Neural crest cell (in vitro differentiated cells): Measurements from ENCODE around the gene MKLN1. TPM values are rescaled to one million over a fixed set of nuclear protein-coding genes. Genes with fewer than 3 reads are reported as not detected.

Source experiments
- DNase-seq: peaks from one replicate; pipeline ENCODE4 v3.0.0; 2021; ENCODE audit warnings: low read depth, mixed read lengths, low spot score
- H3K27ac Mint-ChIP-seq: one replicate; pipeline ENCODE4 v1.8.0; 2021; ENCODE audit warnings: mild to moderate bottlenecking, mixed read lengths; ENCODE audit not compliant: unreplicated experiment
- H3K27me3 Mint-ChIP-seq: 2 replicates; pipeline ENCODE4 v1.8.0; 2021; ENCODE audit warnings: low read depth, mild to moderate bottlenecking, mixed read lengths
- H3K36me3 Mint-ChIP-seq: 2 replicates; pipeline ENCODE4 v1.8.0; 2021; ENCODE audit warnings: low read depth, mild to moderate bottlenecking, mixed read lengths
- H3K4me1 Mint-ChIP-seq: 2 replicates; pipeline ENCODE4 v1.8.0; 2021; ENCODE audit warnings: mixed read lengths
- H3K4me3 Mint-ChIP-seq: one replicate; pipeline ENCODE4 v1.8.0; 2021; ENCODE audit warnings: mild to moderate bottlenecking, mixed read lengths
- H3K9me3 Mint-ChIP-seq: 2 replicates; pipeline ENCODE4 v1.8.0; 2021; ENCODE audit warnings: mixed read lengths
- total RNA-seq: library from RNA; stranded (reverse); gene quantifications from 2 replicates; pipeline ENCODE4 v1.2.1, GENCODE V29; 2021
- TF ChIP-seq, protein P1 (sequence below): fragments of 200-600 bp; sonication (generic); conservative IDR thresholded peaks from 2 replicates; pipeline ENCODE4 v1.5.0; 2021; ENCODE audit warnings: antibody characterized with exemption, mild to moderate bottlenecking

Gene MKLN1
- total RNA-seq, 1 donor from 2014 or later = 45.7 TPM

DNA sequence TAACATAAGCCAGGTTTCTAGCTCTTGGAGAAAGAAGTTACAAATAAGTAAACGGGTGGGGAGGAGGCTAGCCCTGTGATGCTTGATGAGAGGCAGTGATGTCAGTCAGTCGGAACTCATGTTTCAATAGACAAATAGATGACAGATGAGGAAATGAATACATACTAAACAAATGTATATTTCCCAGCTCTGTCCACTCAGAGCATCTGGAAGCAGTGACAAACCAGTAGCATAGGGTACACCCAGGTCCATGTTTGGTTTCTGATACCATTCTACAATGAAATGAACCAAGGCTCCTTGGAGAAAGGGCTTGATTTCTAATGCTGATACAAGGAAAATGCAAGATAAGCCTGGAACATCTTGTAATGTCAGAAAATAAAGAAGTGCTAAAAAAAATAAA lies 198.1 kb downstream of the MKLN1 start:
- peaks cover 6% of the 10 kb centered on the region for H3K4me1 Mint-ChIP-seq
- H3K36me3 Mint-ChIP-seq = no peaks in the 10 kb centered on the region
- H3K27me3 Mint-ChIP-seq = peaks cover 13% of the 10 kb centered on the region
- no peak overlapping the region for H3K27ac Mint-ChIP-seq
- no peak for DNase-seq
- H3K4me3 Mint-ChIP-seq = no peak overlapping the region
- H3K9me3 Mint-ChIP-seq = no peaks in the 10 kb centered on the region
- TF ChIP-seq, protein P1, sequence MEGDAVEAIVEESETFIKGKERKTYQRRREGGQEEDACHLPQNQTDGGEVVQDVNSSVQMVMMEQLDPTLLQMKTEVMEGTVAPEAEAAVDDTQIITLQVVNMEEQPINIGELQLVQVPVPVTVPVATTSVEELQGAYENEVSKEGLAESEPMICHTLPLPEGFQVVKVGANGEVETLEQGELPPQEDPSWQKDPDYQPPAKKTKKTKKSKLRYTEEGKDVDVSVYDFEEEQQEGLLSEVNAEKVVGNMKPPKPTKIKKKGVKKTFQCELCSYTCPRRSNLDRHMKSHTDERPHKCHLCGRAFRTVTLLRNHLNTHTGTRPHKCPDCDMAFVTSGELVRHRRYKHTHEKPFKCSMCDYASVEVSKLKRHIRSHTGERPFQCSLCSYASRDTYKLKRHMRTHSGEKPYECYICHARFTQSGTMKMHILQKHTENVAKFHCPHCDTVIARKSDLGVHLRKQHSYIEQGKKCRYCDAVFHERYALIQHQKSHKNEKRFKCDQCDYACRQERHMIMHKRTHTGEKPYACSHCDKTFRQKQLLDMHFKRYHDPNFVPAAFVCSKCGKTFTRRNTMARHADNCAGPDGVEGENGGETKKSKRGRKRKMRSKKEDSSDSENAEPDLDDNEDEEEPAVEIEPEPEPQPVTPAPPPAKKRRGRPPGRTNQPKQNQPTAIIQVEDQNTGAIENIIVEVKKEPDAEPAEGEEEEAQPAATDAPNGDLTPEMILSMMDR = no peak

DNA sequence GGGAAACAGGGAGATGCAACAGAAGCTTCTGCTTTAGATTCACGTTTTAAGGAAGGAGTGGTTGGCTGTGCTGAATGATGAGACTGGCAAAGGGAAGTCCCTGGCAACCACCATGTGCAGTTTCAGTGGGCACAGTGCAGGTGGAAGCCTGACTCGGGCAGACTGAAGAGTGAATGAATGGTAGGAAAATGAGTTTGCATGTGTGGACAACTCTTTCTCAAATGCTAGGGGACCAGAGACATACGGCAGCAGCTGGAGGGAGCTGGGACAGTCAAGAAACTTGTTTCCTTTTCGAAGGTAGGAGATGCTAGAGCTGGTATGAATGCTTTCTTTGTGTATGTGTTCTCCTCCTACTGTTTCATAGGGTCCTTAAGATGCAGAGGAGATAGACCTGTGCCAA lies 199.8 kb downstream of the MKLN1 start:
- Mint-ChIP-seq H3K36me3 (no peaks in the 10 kb centered on the region), H3K9me3 (no peaks in the 10 kb centered on the region), H3K4me1 (peaks cover 6% of the 10 kb centered on the region), H3K27ac (no peak overlapping the region), H3K4me3 (no peak overlapping the region), H3K27me3 (peaks cover 11% of the 10 kb centered on the region)
- TF ChIP-seq, protein P1 = no peak
- DNase-seq = no peak

DNA sequence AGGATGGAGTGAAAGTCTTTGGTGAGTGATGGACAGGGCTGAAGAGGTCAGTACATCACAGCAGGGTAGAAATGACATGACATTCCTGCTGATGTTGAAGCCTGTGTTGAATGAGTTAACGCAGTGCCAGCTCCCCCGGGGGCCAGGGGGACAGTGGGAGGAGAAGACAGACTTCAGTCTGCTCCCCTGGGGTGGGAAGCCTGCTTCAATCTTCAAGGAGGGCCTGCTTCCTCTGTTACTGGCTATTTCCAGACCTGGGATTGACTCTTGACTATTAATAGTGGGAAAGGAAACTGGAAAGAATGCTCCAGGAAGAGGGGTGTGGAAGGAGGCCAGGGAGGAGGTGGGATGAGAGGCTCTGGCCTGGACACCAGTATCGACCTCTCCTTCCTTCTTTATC lies 201.5 kb downstream of the MKLN1 start:
- TF ChIP-seq, protein P1 = no peak
- Mint-ChIP-seq H3K9me3 (no peaks in the 10 kb centered on the region), H3K4me1 (peaks cover 4% of the 10 kb centered on the region), H3K4me3 (no peak overlapping the region), H3K27me3 (peaks cover 9% of the 10 kb centered on the region), H3K36me3 (no peaks in the 10 kb centered on the region), H3K27ac (no peak overlapping the region)
- DNase-seq = no peak

DNA sequence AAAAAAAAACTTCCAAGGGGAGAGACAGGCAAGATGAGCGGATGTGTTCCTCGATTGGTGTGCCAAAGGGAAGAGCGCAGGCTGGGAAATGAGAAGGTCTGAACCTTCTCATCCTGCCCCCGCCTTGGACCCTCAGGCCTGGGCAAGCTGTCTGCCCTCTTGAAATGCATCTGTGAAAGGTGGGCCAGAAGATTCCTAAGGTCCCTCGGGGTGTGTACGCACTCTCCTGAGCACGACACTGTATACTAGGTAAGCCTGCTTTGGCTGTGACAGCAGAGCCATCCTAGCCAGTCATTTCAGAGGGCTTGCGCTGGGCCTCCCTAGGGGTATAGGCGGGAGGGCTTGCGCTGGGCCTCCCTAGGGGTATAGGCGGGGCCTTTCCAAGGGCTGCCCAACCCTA lies 201.9 kb downstream of the MKLN1 start:
- Mint-ChIP-seq H3K36me3 (no peaks in the 10 kb centered on the region), H3K4me3 (no peak overlapping the region), H3K9me3 (no peaks in the 10 kb centered on the region), H3K27ac (no peak overlapping the region), H3K4me1 (no peaks in the 10 kb centered on the region), H3K27me3 (peaks cover 6% of the 10 kb centered on the region)
- no peak for DNase-seq
- TF ChIP-seq, protein P1 = no peak

DNA sequence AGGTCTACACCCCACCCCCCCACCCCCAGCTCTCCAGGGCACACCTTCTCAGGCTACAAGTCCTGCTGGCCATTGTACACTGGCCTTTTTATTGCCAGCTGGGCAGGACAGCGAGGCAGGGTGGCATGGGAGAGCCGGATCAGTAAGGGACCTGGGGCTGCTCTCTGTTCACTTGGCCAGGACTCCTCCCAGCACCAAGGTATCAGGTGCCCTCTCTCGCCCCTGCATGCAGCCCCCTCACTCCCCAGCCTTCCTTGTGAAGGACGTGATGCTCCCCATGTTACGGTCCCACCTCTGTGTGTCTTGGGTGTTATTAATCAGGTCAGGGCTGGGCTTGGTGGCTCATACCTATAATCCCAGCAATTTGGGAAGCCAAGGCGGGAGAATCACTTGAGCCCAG lies 202.5 kb downstream of the MKLN1 start:
- TF ChIP-seq, protein P1 = no peak
- H3K27me3 Mint-ChIP-seq = peaks cover 6% of the 10 kb centered on the region
- no peaks in the 10 kb centered on the region for H3K9me3 Mint-ChIP-seq
- H3K27ac Mint-ChIP-seq = no peak overlapping the region
- H3K36me3 Mint-ChIP-seq = no peaks in the 10 kb centered on the region
- H3K4me3 Mint-ChIP-seq = no peak overlapping the region
- DNase-seq = no peak
- no peaks in the 10 kb centered on the region for H3K4me1 Mint-ChIP-seq
